H1 (cell line): Measurements from ENCODE around the gene PNMA6E. TPM values are rescaled to one million over a fixed set of nuclear protein-coding genes. Genes with fewer than 3 reads are reported as not detected.

Experiments
- CTCF ChIA-PET: fragments of 300-600 bp; sonication (Branson Sonifier 250); formaldehyde crosslinking; loops from one replicate; lab custom pipeline; 2021; ENCODE audit not compliant: partially characterized antibody; lab: Charles Lee
- POLR2A ChIA-PET: fragments of 300-600 bp; sonication (Branson Sonifier 250); formaldehyde crosslinking; loops from one replicate; lab custom pipeline; 2021; ENCODE audit warnings: inconsistent platforms; ENCODE audit not compliant: partially characterized antibody; lab: Charles Lee
- DNase-seq, 2 experiments: peaks; one replicate each; pipeline versions ENCODE4 v3.0.0 to v3.0.0-alpha.2; 2010 to 2022; ENCODE audit warnings: low spot score in 2 of 2, low read depth in 1 of 2, mixed read lengths in 1 of 2
- FAIRE-seq: peaks from 2 replicates; lab custom pipeline; 2011; peaks lifted over from hg19 to GRCh38; lab: Jason Lieb, UNC
- H2AFZ ChIP-seq: 2 replicates; pipeline ENCODE4 v1.8.1; 2012; ENCODE audit warnings: low read length, inconsistent platforms
- H2AK5ac ChIP-seq: 2 replicates; pipeline ENCODE4 v1.6.1; 2013; ENCODE audit warnings: low read depth, low read length
- H2BK120ac ChIP-seq: replicated peaks from 2 replicates; pipeline ENCODE3; 2013; ENCODE audit warnings: low read depth, low read length, inconsistent platforms
- H2BK12ac ChIP-seq: 2 replicates; pipeline ENCODE4 v1.6.1; 2013; ENCODE audit warnings: low read depth, low read length
- H2BK15ac ChIP-seq: 2 replicates; pipeline ENCODE4 v1.6.1; 2013; ENCODE audit warnings: low read length
- H2BK20ac ChIP-seq: 2 replicates; pipeline ENCODE4 v1.6.1; 2013; ENCODE audit warnings: low read length
- H2BK5ac ChIP-seq: 2 replicates; pipeline ENCODE4 v1.6.1; 2013; ENCODE audit warnings: low read depth, low read length
- H3K14ac ChIP-seq: 2 replicates; pipeline ENCODE4 v1.6.1; 2013; ENCODE audit warnings: inconsistent platforms; ENCODE audit not compliant: insufficient read length
- H3K18ac ChIP-seq: 2 replicates; pipeline ENCODE4 v1.6.1; 2013; ENCODE audit warnings: low read length; ENCODE audit errors: extremely low read depth
- H3K23ac ChIP-seq: 2 replicates; pipeline ENCODE4 v1.6.1; 2013; ENCODE audit warnings: inconsistent platforms; ENCODE audit not compliant: insufficient read length
- H3K23me2 ChIP-seq: 2 replicates; pipeline ENCODE4 v1.6.1; 2013; ENCODE audit warnings: low read depth, low read length
- H3K27ac ChIP-seq: 2 replicates; pipeline ENCODE4 v1.6.1; 2011; ENCODE audit warnings: low read depth, low read length, inconsistent platforms
- H3K27me3 ChIP-seq, 4 experiments: replicated peaks in 1 of 4; 1 replicate in 1 of 4; 2 replicates in 3 of 4; pipeline versions ENCODE4 v1.6.1 to v1.8.1; 2011 to 2013; ENCODE audit warnings: low read length in 3 of 4, mild to moderate bottlenecking in 3 of 4, inconsistent platforms in 2 of 4, mixed read lengths in 2 of 4, moderate library complexity in 1 of 4; ENCODE audit not compliant: control insufficient read depth in 3 of 4, insufficient read depth in 3 of 4; ENCODE audit errors: extremely low read depth in 1 of 4
- H3K36me3 ChIP-seq, 4 experiments: 2 replicates each; pipeline versions ENCODE4 v1.6.1 to v1.8.1; 2011 to 2013; ENCODE audit warnings: mild to moderate bottlenecking in 4 of 4, low read length in 3 of 4, moderate library complexity in 2 of 4, control low read depth in 1 of 4, inconsistent platforms in 1 of 4; ENCODE audit not compliant: insufficient read depth in 4 of 4, control insufficient read depth in 2 of 4
- H3K4ac ChIP-seq: replicated peaks from 2 replicates; pipeline ENCODE3; 2013; ENCODE audit warnings: low read length, low read depth, mixed read lengths, inconsistent platforms; ENCODE audit not compliant: insufficient read length
- H3K4me1 ChIP-seq, 4 experiments: replicated peaks in 1 of 4; 1 replicate in 1 of 4; 2 replicates in 3 of 4; pipeline versions ENCODE4 v1.6.1 to v1.8.1; 2011 to 2013; ENCODE audit warnings: low read length in 3 of 4, inconsistent platforms in 2 of 4, mixed read lengths in 1 of 4; ENCODE audit not compliant: insufficient read depth in 4 of 4, control insufficient read depth in 3 of 4
- H3K4me2 ChIP-seq, 2 experiments: 2 replicates each; pipeline versions ENCODE4 v1.6.1 to v1.8.1; 2011 to 2013; ENCODE audit warnings: low read depth in 2 of 2, low read length in 2 of 2, control low read depth in 1 of 2, inconsistent platforms in 1 of 2, mild to moderate bottlenecking in 1 of 2; ENCODE audit not compliant: insufficient read depth in 1 of 2
- H3K4me3 ChIP-seq, 4 experiments: fragments of 200-600, 300-600 bp in 1 of 4; sonication (generic), shearing (Covaris generic), sonication (Bioruptor Twin) in 1 of 4; 2 replicates each; pipeline versions ENCODE4 v1.5.1 to v1.8.1; 2011 to 2016; ENCODE audit warnings: low read length in 4 of 4, low read depth in 3 of 4, control low read depth in 2 of 4, inconsistent platforms in 2 of 4, mild to moderate bottlenecking in 2 of 4, mixed read lengths in 1 of 4, moderate library complexity in 1 of 4; ENCODE audit not compliant: insufficient read depth in 2 of 4; ENCODE audit errors: extremely low read depth in 1 of 4
- H3K56ac ChIP-seq: replicated peaks from 2 replicates; pipeline ENCODE3; 2013; ENCODE audit warnings: low read depth, mild to moderate bottlenecking, mixed read lengths, low read length, inconsistent platforms; ENCODE audit not compliant: insufficient read length
- H3K79me1 ChIP-seq: 2 replicates; pipeline ENCODE4 v1.6.1; 2013; ENCODE audit warnings: low read depth, low read length, control low read depth
- H3K79me2 ChIP-seq, 2 experiments: 2 replicates each; pipeline versions ENCODE4 v1.6.1 to v1.8.1; 2012 to 2013; ENCODE audit warnings: low read length in 2 of 2, mild to moderate bottlenecking in 2 of 2, inconsistent platforms in 1 of 2; ENCODE audit not compliant: insufficient read depth in 2 of 2, control insufficient read depth in 1 of 2
- H3K9ac ChIP-seq, 4 experiments: replicated peaks in 1 of 4; 1 replicate in 1 of 4; 2 replicates in 3 of 4; pipeline versions ENCODE4 v1.6.1 to v1.8.1; 2011 to 2013; ENCODE audit warnings: low read depth in 3 of 4, low read length in 3 of 4, control low read depth in 2 of 4, mild to moderate bottlenecking in 2 of 4, moderate library complexity in 2 of 4, inconsistent platforms in 1 of 4; ENCODE audit errors: extremely low read depth in 1 of 4
- H3K9me3 ChIP-seq, 2 experiments: 2 replicates each; pipeline versions ENCODE4 v1.6.1 to v1.8.1; 2012 to 2013; ENCODE audit warnings: mild to moderate bottlenecking in 2 of 2, moderate library complexity in 2 of 2, control low read depth in 1 of 2, inconsistent platforms in 1 of 2, low read depth in 1 of 2, low read length in 1 of 2, mixed read lengths in 1 of 2; ENCODE audit not compliant: insufficient read depth in 2 of 2
- H4K20me1 ChIP-seq, 2 experiments: replicated peaks in 1 of 2; 2 replicates each; pipeline versions ENCODE3 to v1.8.1; 2011 to 2013; ENCODE audit warnings: inconsistent platforms in 2 of 2, low read length in 2 of 2, mild to moderate bottlenecking in 1 of 2; ENCODE audit not compliant: insufficient read depth in 2 of 2, control insufficient read depth in 1 of 2
- H4K5ac ChIP-seq: 2 replicates; pipeline ENCODE4 v1.6.1; 2013; ENCODE audit warnings: low read length, low read depth, mixed read lengths, inconsistent platforms; ENCODE audit not compliant: insufficient read length
- H4K8ac ChIP-seq: 2 replicates; pipeline ENCODE4 v1.8.0; 2013; ENCODE audit warnings: mild to moderate bottlenecking, moderate library complexity, low read length, inconsistent platforms; ENCODE audit not compliant: insufficient read depth; ENCODE audit errors: extremely low read depth
- H4K91ac ChIP-seq: replicated peaks from 2 replicates; pipeline ENCODE3; 2013; ENCODE audit warnings: low read length, mixed read lengths, inconsistent platforms; ENCODE audit not compliant: insufficient read length
- ATF2 ChIP-seq: IDR thresholded peaks from 2 replicates; pipeline ENCODE4 v1.6.1; 2012; ENCODE audit warnings: low read length, inconsistent platforms
- BRCA1 ChIP-seq: IDR thresholded peaks from 2 replicates; pipeline ENCODE4 v1.6.1; 2012; ENCODE audit warnings: low read depth, low read length, improper control_type of control experiment
- CBX8 ChIP-seq: fragments of 300-800, 300-1000 bp; sonication (generic); IDR thresholded peaks from 2 replicates; pipeline ENCODE4 v1.7.1; 2016; ENCODE audit warnings: low read depth, low read length, borderline replicate concordance
- EZH2 ChIP-seq: fragments of 200-600 bp; sonication (generic); IDR thresholded peaks from 2 replicates; pipeline ENCODE4 v1.7.1; 2012; ENCODE audit warnings: low read depth, mild to moderate bottlenecking, moderate library complexity, low read length, inconsistent platforms; ENCODE audit not compliant: severe bottlenecking
- GABPA ChIP-seq: IDR thresholded peaks from 2 replicates; pipeline ENCODE4 v1.6.1; 2011; ENCODE audit warnings: mild to moderate bottlenecking, low read length, moderate library complexity, borderline replicate concordance; ENCODE audit not compliant: insufficient read depth
- KDM4A ChIP-seq: IDR thresholded peaks from one replicate; pipeline ENCODE4 v1.7.1; 2012; ENCODE audit warnings: low read depth, mild to moderate bottlenecking, moderate library complexity, low read length, inconsistent platforms; ENCODE audit not compliant: severe bottlenecking
- NRF1 ChIP-seq: IDR thresholded peaks from 2 replicates; pipeline ENCODE4 v1.6.1; 2011; ENCODE audit warnings: mild to moderate bottlenecking, low read depth, low read length, improper control_type of control experiment
- RAD21 ChIP-seq, 2 experiments: IDR thresholded peaks in 1 of 2; conservative IDR thresholded peaks in 1 of 2; 2 replicates each; pipeline ENCODE4 v1.6.1; 2011; ENCODE audit warnings: low read depth in 2 of 2, low read length in 2 of 2, improper control_type of control experiment in 1 of 2, inconsistent platforms in 1 of 2, mild to moderate bottlenecking in 1 of 2, moderate library complexity in 1 of 2
- SP2 ChIP-seq: IDR thresholded peaks from 2 replicates; pipeline ENCODE4 v1.6.1; 2012; ENCODE audit warnings: mild to moderate bottlenecking, low read length, inconsistent platforms
- SRF ChIP-seq: IDR thresholded peaks from 2 replicates; pipeline ENCODE4 v1.6.1; 2011; ENCODE audit warnings: mild to moderate bottlenecking, low read depth, low read length, moderate library complexity
- TCF12 ChIP-seq: IDR thresholded peaks from 2 replicates; pipeline ENCODE4 v1.6.1; 2011; ENCODE audit warnings: low read depth, mild to moderate bottlenecking, low read length
- WGBS, 2 experiments: shearing (Covaris generic) in 1 of 2; methylation state at CpG; one replicate each; pipeline versions ENCODE4 v1.1.6 to v1.1.7; 2013 to 2015; ENCODE audit warnings: low lambda C conversion rate in 2 of 2, mixed read lengths in 2 of 2, inconsistent platforms in 1 of 2, low coverage in 1 of 2, missing lambda C conversion rate in 1 of 2; ENCODE audit not compliant: insufficient replicate concordance in 2 of 2, insufficient coverage in 1 of 2, insufficient read length in 1 of 2; ENCODE audit errors: extremely low coverage in 1 of 2, missing lambda C conversion rate in 1 of 2; 5-methylcytosine and 5-hydroxymethylcytosine counted together
- polyA plus RNA-seq, 7 experiments: library from polyadenylated mRNA; depleted of rRNA in 3 of 7; stranded (reverse) in 5 of 7; unstranded in 2 of 7; fragments of >200 nt in 5 of 7; fragments of 200-250 nt in 2 of 7; gene quantifications; 1 replicate in 5 of 7; 2 replicates in 1 of 7; 4 replicates in 1 of 7; pipeline versions ENCODE4 v1.2.1 to v1.2.3, GENCODE V29; 2011 to 2013; ENCODE audit warnings: missing spikeins in 2 of 7, mixed read lengths in 2 of 7
- total RNA-seq: library from RNA; stranded (reverse); fragmentation: NEBNext Ultra II Directional; extraction: Animal tissue kit (Norgen Biotek cat#: 25700); gene quantifications from 2 replicates; pipeline ENCODE4 v1.2.1, GENCODE V29; 2021

PNMA6E gene
- total and polyA plus RNA-seq, 2 of the 8 experiments (the other 6 are each of a cell fraction or from before 2014, with no cell fraction given): not detected

DNA sequence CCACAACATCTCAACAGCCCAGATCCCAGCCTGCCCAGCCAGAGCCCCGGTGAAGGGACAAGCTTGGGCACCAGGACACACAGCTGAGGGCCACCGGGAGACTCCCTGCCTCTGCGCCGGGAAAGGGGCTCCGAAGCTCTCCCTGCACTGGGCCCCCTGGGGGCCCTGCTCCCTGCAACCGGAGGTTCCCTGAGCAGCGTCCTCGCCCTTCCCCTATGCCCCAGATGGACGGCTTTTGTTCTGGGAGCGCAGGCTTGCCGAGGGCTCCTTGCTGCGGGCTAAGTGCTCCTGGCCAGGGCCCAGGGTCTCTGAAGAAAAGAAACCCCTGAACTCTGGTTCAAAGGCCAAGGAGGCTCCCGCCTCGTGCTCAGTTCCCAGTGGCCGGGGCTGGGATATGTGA is 9.2 kb upstream of the PNMA6E start:
- no peak overlapping the region for H2BK12ac ChIP-seq
- no peaks in the 10 kb centered on the region for H3K9me3 ChIP-seq
- H3K4me3 ChIP-seq: no peak overlapping the region
- H3K18ac ChIP-seq: no peak overlapping the region
- no peaks in the 10 kb centered on the region for H3K79me1 ChIP-seq
- H4K5ac ChIP-seq: no peak overlapping the region
- peaks cover 3% of the 10 kb centered on the region; the same call in 1 of the 2 replicates for H3K23me2 ChIP-seq
- no peak overlapping the region for H2BK15ac ChIP-seq
- no peak overlapping the region for H3K4me2 ChIP-seq
- no peak overlapping the region for H4K91ac ChIP-seq
- no peak overlapping the region for H3K23ac ChIP-seq
- H2BK120ac ChIP-seq: no peak overlapping the region
- H3K27me3 ChIP-seq: peaks cover 8 to 25% (median 16%) of the 10 kb centered on the region in 4 experiments
- H3K14ac ChIP-seq: no peak overlapping the region
- no peak overlapping the region for H3K56ac ChIP-seq
- H3K27ac ChIP-seq: no peak overlapping the region
- no peak overlapping the region for H2BK20ac ChIP-seq
- H3K4ac ChIP-seq: no peak overlapping the region
- POLR2A ChIA-PET: no interaction called here
- H2BK5ac ChIP-seq: no peak overlapping the region
- WGBS, 2 experiments: 78% methylated on average over 8 of the region's 15 CpGs; no CpG with 5 or more reads in 1 of the 2 experiments
- H3K36me3 ChIP-seq: no peaks in the 10 kb centered on the region
- H3K4me1 ChIP-seq: no peaks in the 10 kb centered on the region
- no peak overlapping the region for H2AK5ac ChIP-seq
- H4K8ac ChIP-seq: no peak overlapping the region
- no peaks in the 10 kb centered on the region for H4K20me1 ChIP-seq
- H3K9ac ChIP-seq: no peak overlapping the region
- FAIRE-seq (no peak), DNase-seq (no peak)
- H2AFZ ChIP-seq: no peak overlapping the region
- CTCF ChIA-PET: interaction anchor here (1.1 kb wide), 1 partner anchor 377 kb away, joined by 3 read pairs; no protein-coding TSS in a partner anchor
- H3K79me2 ChIP-seq: no peaks in the 10 kb centered on the region
- TF ChIP-seq NRF1: no peak
- no peak for TF ChIP-seq GABPA
- no peak for TF ChIP-seq BRCA1
- no peak for TF ChIP-seq ATF2
- no peak for TF ChIP-seq KDM4A
- no peak for TF ChIP-seq SRF
- TF ChIP-seq TCF12: no peak
- TF ChIP-seq CBX8: no peak
- no peak for TF ChIP-seq SP2
- no peak for TF ChIP-seq EZH2
- no peak for TF ChIP-seq RAD21 (IDR thresholded peaks at IDR 0.05 in 1 of 2, conservative IDR thresholded peaks at IDR 0.05 in 1 of 2; ENCODE audit: low read depth in 2 of 2, low read length in 2 of 2)
